OCI-LY3 (cell line): ENCODE data around the gene ELF1.

Experiments
- CTCF ChIP-seq: fragments of 200-600, 300-600 bp; sonication (generic); IDR thresholded peaks from 2 replicates; pipeline ENCODE4 v1.5.1; 2014; ENCODE audit warnings: antibody characterized with exemption, low read length, low read depth
- EZH2phosphoT487 ChIP-seq: fragments of 200-600 bp; shearing (Covaris generic); IDR thresholded peaks from 2 replicates; pipeline ENCODE4 v1.6.1; 2018; ENCODE audit warnings: antibody characterized with exemption, mixed run types, low read depth

DNA sequence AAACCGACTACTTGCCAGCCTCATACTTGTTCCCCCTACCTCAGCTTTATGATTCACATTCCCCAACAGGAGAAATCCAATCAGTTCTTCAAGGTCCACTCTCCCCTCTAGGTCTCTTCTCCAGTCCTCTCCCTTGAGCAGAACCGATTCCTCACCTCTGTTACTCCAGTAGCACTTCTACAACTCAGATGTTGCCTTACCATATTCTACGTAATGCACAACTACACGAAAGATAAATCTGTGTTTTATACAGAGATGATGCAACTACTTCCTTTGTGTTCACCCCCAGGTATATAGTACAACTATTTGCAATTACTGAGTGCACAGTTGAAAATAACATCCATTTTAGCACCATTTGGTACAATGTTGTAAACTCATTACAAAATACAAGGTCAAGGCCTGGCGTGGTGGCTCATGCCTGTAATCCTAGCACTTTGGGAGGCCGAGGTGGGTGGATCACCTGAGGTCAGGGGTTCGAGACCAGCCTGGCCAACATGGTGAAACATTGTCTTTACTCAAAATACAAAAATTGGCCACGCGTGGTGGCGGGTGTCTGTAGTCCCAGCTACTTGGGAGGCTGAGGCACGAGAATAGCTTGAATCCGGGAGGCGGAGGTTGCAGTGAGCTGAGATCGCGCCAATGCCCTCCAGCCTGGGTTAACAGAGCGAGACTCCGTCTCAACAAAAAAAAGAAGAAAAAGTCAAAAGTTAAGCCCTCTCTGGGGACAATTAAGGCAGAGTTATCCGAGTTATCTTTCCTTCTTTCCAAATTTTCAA is 39.4 kb upstream of the ELF1 start:
- TF ChIP-seq CTCF (no peak), EZH2phosphoT487 (no peak)
